GM21576 (cell line): ENCODE results near the gene AFG1L.
"Not testable (repeated sequence)": the region's sequence is repeated elsewhere in the genome, so short reads cannot be mapped to it uniquely, and the experiment has no call there.

Source experiments
- ATAC-seq: cut with Tn5 transposase; IDR thresholded peaks from one replicate; pipeline ENCODE4 v1.9.1; 2021; ENCODE audit warnings: mild to moderate bottlenecking, moderate library complexity; ENCODE audit not compliant: unreplicated experiment

Gene AFG1L

GRCh38 chr6:108287373-108287772, 7.5 kb upstream of the AFG1L start:
- ATAC-seq = no peak

GRCh38 chr6:108288742-108289141, 6.1 kb upstream of the AFG1L start:
- no peak for ATAC-seq

- no peak for ATAC-seq
Measured at GRCh38 chr6:108291091-108291490, 3.8 kb upstream of the AFG1L start.

- ATAC-seq = not testable (repeated sequence)
Measured at GRCh38 chr6:108292561-108292960, 2.3 kb upstream of the AFG1L start.

- no peak for ATAC-seq
Measured at GRCh38 chr6:108293527-108294296, 1.1 kb upstream of the AFG1L start.

GRCh38 chr6:108294297-108294726, 542 bp upstream of the AFG1L start:
- ATAC-seq = peak; percentile 16

GRCh38 chr6:108295676-108296075, 822 bp downstream of the AFG1L start:
- ATAC-seq = no peak

- ATAC-seq = no peak
Measured at GRCh38 chr6:108302386-108302785, 7.5 kb downstream of the AFG1L start.

GRCh38 chr6:108304646-108305045, 9.8 kb downstream of the AFG1L start:
- ATAC-seq = no peak

- not testable (repeated sequence) for ATAC-seq
Measured at GRCh38 chr6:108308641-108309040, 13.8 kb downstream of the AFG1L start.

GRCh38 chr6:108309844-108310243, 15.0 kb downstream of the AFG1L start:
- no peak for ATAC-seq

GRCh38 chr6:108312605-108313004, 17.8 kb downstream of the AFG1L start:
- ATAC-seq = no peak

GRCh38 chr6:108321253-108321747, 26.4 kb downstream of the AFG1L start:
- ATAC-seq = no peak

GRCh38 chr6:108322728-108323127, 27.9 kb downstream of the AFG1L start:
- ATAC-seq = no peak

GRCh38 chr6:108323710-108324466, 29.0 kb downstream of the AFG1L start:
- ATAC-seq = no peak

GRCh38 chr6:108330221-108330785, 35.4 kb downstream of the AFG1L start:
- ATAC-seq = not testable (repeated sequence)

- ATAC-seq = no peak
Measured at GRCh38 chr6:108330806-108331205, 36.0 kb downstream of the AFG1L start.

- ATAC-seq = no peak
Measured at GRCh38 chr6:108331982-108332381, 37.1 kb downstream of the AFG1L start.

GRCh38 chr6:108336971-108337370, 42.1 kb downstream of the AFG1L start:
- no peak for ATAC-seq

- no peak for ATAC-seq
Measured at GRCh38 chr6:108337721-108338120, 42.9 kb downstream of the AFG1L start.

GRCh38 chr6:108341372-108341771, 46.5 kb downstream of the AFG1L start:
- no peak for ATAC-seq

- ATAC-seq = no peak
Measured at GRCh38 chr6:108343894-108344293, 49.0 kb downstream of the AFG1L start.
